ENCODE data around the gene LRRC2. TPM values are rescaled to one million over a fixed set of nuclear protein-coding genes. Genes with fewer than 3 reads are reported as not detected.
A peak's percentile ranks its signal among the peaks of the same experiment; 100 is the strongest.

The LRRC2 gene
- total and polyA plus RNA-seq, 9 of the 15 experiments (the other 6 are each of a cell fraction or from before 2014, with no cell fraction given), result 0.01 to 0.04 (median 0.03) TPM; not detected in 5

GRCh38 chr3:46549408-46549904 lies 16.6 kb downstream of the LRRC2 start (continued):
- TF ChIP-seq, protein P1, sequence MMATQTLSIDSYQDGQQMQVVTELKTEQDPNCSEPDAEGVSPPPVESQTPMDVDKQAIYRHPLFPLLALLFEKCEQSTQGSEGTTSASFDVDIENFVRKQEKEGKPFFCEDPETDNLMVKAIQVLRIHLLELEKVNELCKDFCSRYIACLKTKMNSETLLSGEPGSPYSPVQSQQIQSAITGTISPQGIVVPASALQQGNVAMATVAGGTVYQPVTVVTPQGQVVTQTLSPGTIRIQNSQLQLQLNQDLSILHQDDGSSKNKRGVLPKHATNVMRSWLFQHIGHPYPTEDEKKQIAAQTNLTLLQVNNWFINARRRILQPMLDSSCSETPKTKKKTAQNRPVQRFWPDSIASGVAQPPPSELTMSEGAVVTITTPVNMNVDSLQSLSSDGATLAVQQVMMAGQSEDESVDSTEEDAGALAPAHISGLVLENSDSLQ (IDR thresholded peaks at IDR 0.05), result peak; percentile 27; the same call in 1 of the 2 replicates
- TF ChIP-seq FOS (IDR thresholded peaks at IDR 0.05; ENCODE audit: extremely low read depth, insufficient read length) (no peak), CTBP1 (IDR thresholded peaks at IDR 0.05; ENCODE audit: borderline replicate concordance) (peak; percentile 97), PCBP1 (IDR thresholded peaks at IDR 0.05; ENCODE audit: low read depth, low read length, poor library complexity, severe bottlenecking) (no peak), ZNF431 (CRISPR knock-in tag; IDR thresholded peaks at IDR 0.05) (peak; percentile 36; the same call in 1 of the 2 replicates), FIP1L1 (IDR thresholded peaks at IDR 0.05; ENCODE audit: low read depth, low read length, poor library complexity, severe bottlenecking) (no peak), TAL1 (IDR thresholded peaks at IDR 0.05) (peak; percentile 95), RBM25 (IDR thresholded peaks at IDR 0.05; ENCODE audit: low read depth, low read length, severe bottlenecking) (no peak), MTA2 (IDR thresholded peaks at IDR 0.05; ENCODE audit: low read depth) (peak; percentile 92), XRCC4 (IDR thresholded peaks at IDR 0.05; ENCODE audit: extremely low read depth, insufficient read depth, insufficient read length) (no peak), ZSCAN32 (CRISPR knock-in tag; IDR thresholded peaks at IDR 0.05) (peak; percentile 70; the same call in 1 of the 2 replicates), ZEB2 (IDR thresholded peaks at IDR 0.05) (peak; percentile 98), CHAMP1 (IDR thresholded peaks at IDR 0.05) (peak; percentile 88), LEF1 (IDR thresholded peaks at IDR 0.05) (peak; percentile 99), EHMT2 (IDR thresholded peaks at IDR 0.05) (peak; percentile 92)
- TF ChIP-seq, protein P2, sequence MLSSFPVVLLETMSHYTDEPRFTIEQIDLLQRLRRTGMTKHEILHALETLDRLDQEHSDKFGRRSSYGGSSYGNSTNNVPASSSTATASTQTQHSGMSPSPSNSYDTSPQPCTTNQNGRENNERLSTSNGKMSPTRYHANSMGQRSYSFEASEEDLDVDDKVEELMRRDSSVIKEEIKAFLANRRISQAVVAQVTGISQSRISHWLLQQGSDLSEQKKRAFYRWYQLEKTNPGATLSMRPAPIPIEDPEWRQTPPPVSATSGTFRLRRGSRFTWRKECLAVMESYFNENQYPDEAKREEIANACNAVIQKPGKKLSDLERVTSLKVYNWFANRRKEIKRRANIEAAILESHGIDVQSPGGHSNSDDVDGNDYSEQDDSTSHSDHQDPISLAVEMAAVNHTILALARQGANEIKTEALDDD (IDR thresholded peaks at IDR 0.05), result peak; percentile 44; the same call in 1 of the 2 replicates
- TF ChIP-seq, protein P3, sequence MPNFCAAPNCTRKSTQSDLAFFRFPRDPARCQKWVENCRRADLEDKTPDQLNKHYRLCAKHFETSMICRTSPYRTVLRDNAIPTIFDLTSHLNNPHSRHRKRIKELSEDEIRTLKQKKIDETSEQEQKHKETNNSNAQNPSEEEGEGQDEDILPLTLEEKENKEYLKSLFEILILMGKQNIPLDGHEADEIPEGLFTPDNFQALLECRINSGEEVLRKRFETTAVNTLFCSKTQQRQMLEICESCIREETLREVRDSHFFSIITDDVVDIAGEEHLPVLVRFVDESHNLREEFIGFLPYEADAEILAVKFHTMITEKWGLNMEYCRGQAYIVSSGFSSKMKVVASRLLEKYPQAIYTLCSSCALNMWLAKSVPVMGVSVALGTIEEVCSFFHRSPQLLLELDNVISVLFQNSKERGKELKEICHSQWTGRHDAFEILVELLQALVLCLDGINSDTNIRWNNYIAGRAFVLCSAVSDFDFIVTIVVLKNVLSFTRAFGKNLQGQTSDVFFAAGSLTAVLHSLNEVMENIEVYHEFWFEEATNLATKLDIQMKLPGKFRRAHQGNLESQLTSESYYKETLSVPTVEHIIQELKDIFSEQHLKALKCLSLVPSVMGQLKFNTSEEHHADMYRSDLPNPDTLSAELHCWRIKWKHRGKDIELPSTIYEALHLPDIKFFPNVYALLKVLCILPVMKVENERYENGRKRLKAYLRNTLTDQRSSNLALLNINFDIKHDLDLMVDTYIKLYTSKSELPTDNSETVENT (CRISPR knock-in tag; IDR thresholded peaks at IDR 0.05), result no peak
- TF ChIP-seq, protein P4, sequence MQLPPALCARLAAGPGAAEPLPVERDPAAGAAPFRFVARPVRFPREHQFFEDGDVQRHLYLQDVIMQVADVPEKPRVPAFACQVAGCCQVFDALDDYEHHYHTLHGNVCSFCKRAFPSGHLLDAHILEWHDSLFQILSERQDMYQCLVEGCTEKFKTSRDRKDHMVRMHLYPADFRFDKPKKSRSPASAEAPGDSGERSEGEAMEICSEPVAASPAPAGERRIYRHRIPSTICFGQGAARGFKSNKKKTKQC (CRISPR knock-in tag; IDR thresholded peaks at IDR 0.05), result 0 out of 2 replicates have a peak, but pooled peaks have one; percentile 47
